Gastrocnemius medialis (tissue), 4 donors: ENCODE data around the gene MADCAM1. TPM values are rescaled to one million over a fixed set of nuclear protein-coding genes. Genes with fewer than 3 reads are reported as not detected.

Source experiments
- ATAC-seq, 2 donors: fragments of 150-250 bp; one replicate each; pipeline ENCODE4 v1.9.1; 2016
- DNase-seq, 2 donors: peaks; one replicate each; pipeline ENCODE4 v3.0.0-alpha.2; 2019
- H3K27ac ChIP-seq, 4 donors: fragments of 200-600 bp; sonication (generic); 1 replicate in 1 of 4; 2 replicates in 3 of 4; pipeline ENCODE4 v1.5.1; 2016 to 2018; ENCODE audit warnings: mild to moderate bottlenecking in 2 of 4, moderate library complexity in 1 of 4
- H3K27me3 ChIP-seq, 3 donors: fragments of 200-600 bp; sonication (generic) in 2 of 3; 1 replicate in 1 of 3; 2 replicates in 2 of 3; pipeline versions ENCODE4 v1.5.1 to v1.6.0; 2016 to 2019; ENCODE audit warnings: mild to moderate bottlenecking in 1 of 3, moderate library complexity in 1 of 3
- H3K36me3 ChIP-seq, 2 donors: fragments of 200-600 bp; sonication (generic) in 1 of 2; one replicate each; pipeline ENCODE4 v1.5.1; 2017 to 2018
- H3K4me1 ChIP-seq, 2 donors: fragments of 200-600 bp; sonication (generic) in 1 of 2; one replicate each; pipeline ENCODE4 v1.5.1; 2016 to 2017; ENCODE audit warnings: mild to moderate bottlenecking in 2 of 2
- H3K4me3 ChIP-seq, 4 donors: fragments of 200-600 bp; sonication (generic) in 3 of 4; 1 replicate in 1 of 4; 2 replicates in 3 of 4; pipeline ENCODE4 v1.5.1; 2016 to 2019; ENCODE audit warnings: mild to moderate bottlenecking in 2 of 4
- H3K9me3 ChIP-seq, 3 donors: fragments of 200-600 bp; sonication (generic) in 2 of 3; 1 replicate in 1 of 3; 2 replicates in 2 of 3; pipeline ENCODE4 v1.5.1; 2016 to 2019
- POLR2A ChIP-seq, 2 donors: fragments of 450-650 bp; IDR thresholded peaks; one replicate each; pipeline ENCODE4 v1.6.1; 2017; ENCODE audit warnings: antibody characterized with exemption in 2 of 2, mild to moderate bottlenecking in 2 of 2, moderate library complexity in 2 of 2
- in situ Hi-C, 4 donors: fragments of 200-750 bp; cut with MboI; loops; one replicate each; pipeline versions ENCODE4 v1.15.0 to v1.8.0; 2017; ENCODE audit warnings: low sequenced_read_pairs in 4 of 4
- intact Hi-C: fragments of 100-400 bp; cut with DNase I; formaldehyde crosslinking; loops from one replicate; pipeline ENCODE4 v1.15.1; 2023; ENCODE audit warnings: low total_unique reads
- total RNA-seq, 4 donors: library from RNA; depleted of rRNA; stranded (reverse); fragments of >200 nt; gene quantifications; one replicate each; pipeline versions ENCODE4 v1.1.0 to v1.2.3, GENCODE V29; 2016
- TF ChIP-seq, protein P1 (sequence below), 5 experiments: fragments of 450-650 bp in 3 of 5; fragments of 200-600 bp in 2 of 5; sonication (generic) in 2 of 5; IDR thresholded peaks in 4 of 5; conservative IDR thresholded peaks in 1 of 5; 1 replicate in 4 of 5; 2 replicates in 1 of 5; pipeline ENCODE4 v1.5.1; 2016 to 2019; ENCODE audit warnings: antibody characterized with exemption in 5 of 5, mild to moderate bottlenecking in 3 of 5, moderate library complexity in 3 of 5

MADCAM1 gene
- total RNA-seq, 4 donors from 2014 or later, result 0.18 TPM; not detected in 3

DNA sequence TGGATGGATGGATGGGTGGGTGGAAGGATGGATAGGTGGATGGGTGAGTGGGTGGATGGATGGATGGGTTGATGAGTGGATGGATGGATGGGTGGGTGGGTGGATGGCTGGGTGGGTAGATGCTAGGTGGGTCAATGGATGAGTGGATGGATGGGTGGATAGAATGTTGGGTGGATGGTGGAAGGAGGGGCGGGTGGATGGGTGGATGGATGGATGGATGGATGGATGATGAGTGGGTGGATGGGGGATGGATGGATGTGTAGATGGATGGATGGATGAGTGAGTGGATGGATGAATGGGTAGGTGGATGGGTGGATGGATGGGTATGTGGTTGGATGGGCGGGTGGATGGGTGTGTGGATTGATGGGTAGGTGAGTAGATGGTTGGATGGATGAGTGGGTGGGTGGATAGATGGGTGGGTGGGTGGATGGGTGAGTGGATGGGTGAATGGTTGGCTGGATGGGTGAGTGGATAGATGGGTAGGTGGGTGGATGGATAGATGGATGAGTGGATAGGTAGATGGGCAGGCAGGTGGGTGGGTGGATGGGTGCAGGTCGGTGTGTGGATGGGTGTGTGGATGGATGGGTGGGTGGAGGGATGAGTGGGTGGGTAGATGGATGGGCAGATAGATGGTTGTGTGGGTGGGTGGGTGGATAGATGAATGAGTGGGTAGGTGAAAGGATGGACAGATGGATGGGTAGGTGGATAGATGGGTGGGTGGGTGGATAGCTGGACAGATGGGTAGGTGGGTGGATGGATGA lies 31.1 kb upstream of the MADCAM1 start:
- DNase-seq (no peak), ATAC-seq (no peak)
- intact Hi-C loops (no loop called here), in situ Hi-C loops (no loop called here)
- TF ChIP-seq POLR2A (IDR thresholded peaks at IDR 0.05), result no peak
- TF ChIP-seq, protein P1, sequence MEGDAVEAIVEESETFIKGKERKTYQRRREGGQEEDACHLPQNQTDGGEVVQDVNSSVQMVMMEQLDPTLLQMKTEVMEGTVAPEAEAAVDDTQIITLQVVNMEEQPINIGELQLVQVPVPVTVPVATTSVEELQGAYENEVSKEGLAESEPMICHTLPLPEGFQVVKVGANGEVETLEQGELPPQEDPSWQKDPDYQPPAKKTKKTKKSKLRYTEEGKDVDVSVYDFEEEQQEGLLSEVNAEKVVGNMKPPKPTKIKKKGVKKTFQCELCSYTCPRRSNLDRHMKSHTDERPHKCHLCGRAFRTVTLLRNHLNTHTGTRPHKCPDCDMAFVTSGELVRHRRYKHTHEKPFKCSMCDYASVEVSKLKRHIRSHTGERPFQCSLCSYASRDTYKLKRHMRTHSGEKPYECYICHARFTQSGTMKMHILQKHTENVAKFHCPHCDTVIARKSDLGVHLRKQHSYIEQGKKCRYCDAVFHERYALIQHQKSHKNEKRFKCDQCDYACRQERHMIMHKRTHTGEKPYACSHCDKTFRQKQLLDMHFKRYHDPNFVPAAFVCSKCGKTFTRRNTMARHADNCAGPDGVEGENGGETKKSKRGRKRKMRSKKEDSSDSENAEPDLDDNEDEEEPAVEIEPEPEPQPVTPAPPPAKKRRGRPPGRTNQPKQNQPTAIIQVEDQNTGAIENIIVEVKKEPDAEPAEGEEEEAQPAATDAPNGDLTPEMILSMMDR (IDR thresholded peaks at IDR 0.05 in 4 of 5, conservative IDR thresholded peaks at IDR 0.05 in 1 of 5), result no peak
- Histone ChIP-seq H3K36me3 (no peaks in the 10 kb centered on the region), H3K9me3 (no peaks in the 10 kb centered on the region), H3K4me1 (peaks cover 0 to 8% of the 10 kb centered on the region in 2 donors), H3K27me3 (peaks cover 7 to 15% (median 10%) of the 10 kb centered on the region in 3 donors), H3K27ac (no peak overlapping the region), H3K4me3 (no peak overlapping the region)

DNA sequence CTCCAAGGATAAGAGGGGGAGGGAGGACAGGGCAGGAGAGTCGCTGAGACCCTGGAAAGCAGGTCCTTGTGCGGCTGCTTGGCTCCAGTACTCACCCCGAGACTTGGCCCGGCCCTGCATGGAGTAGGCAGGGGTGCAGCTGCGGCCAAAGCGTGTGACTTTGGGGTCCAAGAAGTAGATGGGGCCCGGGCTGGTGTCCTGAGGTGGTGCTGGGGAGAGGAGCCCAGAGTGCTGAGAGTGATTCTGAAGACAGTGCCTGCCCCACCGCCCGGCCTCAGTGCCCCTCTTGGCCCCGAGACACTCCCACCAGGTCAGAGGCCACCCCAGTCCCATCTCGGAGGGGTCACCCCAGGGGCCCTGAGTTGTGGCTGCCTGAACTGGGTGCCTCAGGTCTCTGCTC lies 28.7 kb upstream of the MADCAM1 start:
- no peak overlapping the region for H3K27ac ChIP-seq
- no peaks in the 10 kb centered on the region for H3K4me1 ChIP-seq
- no peak for ATAC-seq
- intact Hi-C loops, result no loop called here
- in situ Hi-C loops, result no loop called here
- no peak for TF ChIP-seq POLR2A (IDR thresholded peaks at IDR 0.05)
- TF ChIP-seq, protein P1 (IDR thresholded peaks at IDR 0.05 in 4 of 5, conservative IDR thresholded peaks at IDR 0.05 in 1 of 5), result no peak
- H3K27me3 ChIP-seq, result peaks cover 0 to 2% (median under 1%) of the 10 kb centered on the region in 3 donors
- DNase-seq, result no peak
- no peak overlapping the region for H3K4me3 ChIP-seq
- no peaks in the 10 kb centered on the region for H3K9me3 ChIP-seq
- no peaks in the 10 kb centered on the region for H3K36me3 ChIP-seq

DNA sequence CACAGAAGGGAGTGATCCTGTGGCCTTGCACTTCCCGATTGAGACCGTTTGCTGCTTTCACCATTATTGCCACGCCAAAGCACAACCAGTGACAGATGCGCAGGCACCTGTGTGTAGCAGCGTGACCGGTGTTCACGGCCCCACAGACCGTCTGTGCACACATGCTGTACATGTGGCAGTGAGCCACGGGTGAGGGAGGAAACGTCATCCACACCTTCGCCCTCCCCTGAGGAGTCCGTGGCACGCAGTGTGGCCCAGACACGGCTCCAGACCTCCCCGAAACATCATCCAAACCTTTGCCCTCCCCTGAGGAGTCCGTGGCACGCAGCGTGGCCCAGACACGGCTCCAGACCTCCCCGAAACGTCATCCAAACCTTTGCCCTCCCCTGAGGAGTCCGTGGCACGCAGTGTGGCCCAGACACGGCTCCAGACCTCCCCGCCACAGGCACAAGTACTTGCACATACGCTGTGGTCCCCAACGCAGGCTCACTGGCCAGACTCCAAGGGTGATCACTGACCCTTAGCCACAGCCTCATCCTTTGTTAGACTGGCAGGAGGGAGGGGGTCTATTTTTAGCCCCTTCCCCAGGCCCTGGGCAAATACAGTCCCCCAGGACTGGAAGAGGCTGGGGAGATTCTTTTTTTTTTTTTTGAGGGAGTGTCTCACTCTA lies 27.6 kb upstream of the MADCAM1 start:
- Histone ChIP-seq H3K4me3 (no peak overlapping the region), H3K27me3 (no peaks in the 10 kb centered on the region), H3K4me1 (no peaks in the 10 kb centered on the region), H3K27ac (no peak overlapping the region), H3K36me3 (no peaks in the 10 kb centered on the region), H3K9me3 (no peaks in the 10 kb centered on the region)
- ATAC-seq, result no peak
- intact Hi-C loops, result no loop called here
- TF ChIP-seq, protein P1 (IDR thresholded peaks at IDR 0.05 in 4 of 5, conservative IDR thresholded peaks at IDR 0.05 in 1 of 5), result no peak
- TF ChIP-seq POLR2A (IDR thresholded peaks at IDR 0.05), result no peak
- DNase-seq, result no peak
- in situ Hi-C loops, result no loop called here

DNA sequence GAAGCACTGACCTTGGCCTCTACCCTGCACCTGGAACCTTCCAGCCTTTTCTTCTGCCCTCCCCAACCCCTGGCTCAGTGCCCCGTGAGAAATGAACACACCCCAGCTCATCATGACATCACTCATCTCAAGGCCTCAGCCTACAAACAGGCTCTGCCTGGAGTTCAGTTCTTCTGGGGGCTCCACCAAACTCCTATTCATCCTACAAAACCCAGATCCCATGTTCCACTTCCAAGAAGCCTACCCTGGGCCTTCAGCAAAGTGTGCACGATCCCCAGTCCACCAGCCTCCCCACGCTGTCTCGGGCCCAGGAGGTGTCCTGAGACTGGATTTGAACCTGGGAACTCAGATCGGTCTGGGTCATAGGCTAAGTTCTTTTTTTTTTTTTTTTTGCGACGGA lies 26.5 kb upstream of the MADCAM1 start:
- DNase-seq, result no peak
- Histone ChIP-seq H3K4me3 (no peak overlapping the region), H3K9me3 (no peaks in the 10 kb centered on the region), H3K4me1 (no peaks in the 10 kb centered on the region), H3K27me3 (no peaks in the 10 kb centered on the region), H3K36me3 (no peaks in the 10 kb centered on the region), H3K27ac (no peak overlapping the region)
- no peak for ATAC-seq
- in situ Hi-C loops, result no loop called here
- no peak for TF ChIP-seq POLR2A (IDR thresholded peaks at IDR 0.05)
- TF ChIP-seq, protein P1 (IDR thresholded peaks at IDR 0.05 in 4 of 5, conservative IDR thresholded peaks at IDR 0.05 in 1 of 5), result no peak
- intact Hi-C loops, result no loop called here
